RWPE2 (cell line): Measurements from ENCODE around the gene C15orf62.
A peak's percentile ranks its signal among the peaks of the same experiment; 100 is the strongest.

Source experiments
- ATAC-seq: fragments of 200-7000 bp; cut with Tn5 transposase; 3 replicates; pipeline ENCODE4 v1.9.1; 2021; ENCODE audit warnings: low read depth
- DNase-seq: peaks from one replicate; pipeline ENCODE4 v3.0.0-alpha.2; 2020; ENCODE audit warnings: low spot score
- H3K27ac ChIP-seq: fragments of 450-650 bp; 2 replicates; pipeline ENCODE4 v1.5.1; 2017; ENCODE audit warnings: mild to moderate bottlenecking; ENCODE audit not compliant: poor library complexity, severe bottlenecking
- H3K27me3 ChIP-seq: fragments of 250-450 bp; sonication (Bioruptor Pico); 2 replicates; pipeline ENCODE4 v1.5.1; 2021; ENCODE audit warnings: mild to moderate bottlenecking, moderate library complexity; ENCODE audit not compliant: insufficient read depth, poor library complexity, severe bottlenecking
- H3K36me3 ChIP-seq: fragments of 250-450 bp; sonication (Bioruptor Pico); 2 replicates; pipeline ENCODE4 v1.5.1; 2020; ENCODE audit warnings: low read depth, mild to moderate bottlenecking, moderate library complexity
- H3K4me1 ChIP-seq: fragments of 250-450 bp; sonication (Bioruptor Pico); 2 replicates; pipeline ENCODE4 v1.5.1; 2021; ENCODE audit warnings: mild to moderate bottlenecking, moderate library complexity; ENCODE audit not compliant: insufficient read depth, poor library complexity, severe bottlenecking
- H3K4me3 ChIP-seq: fragments of 250-450 bp; sonication (Bioruptor Pico); 2 replicates; pipeline ENCODE4 v1.5.1; 2021; ENCODE audit warnings: mild to moderate bottlenecking, moderate library complexity; ENCODE audit not compliant: severe bottlenecking
- H3K9me3 ChIP-seq: fragments of 250-450 bp; sonication (Bioruptor Pico); 2 replicates; pipeline ENCODE4 v1.5.1; 2021; ENCODE audit warnings: mild to moderate bottlenecking, moderate library complexity; ENCODE audit not compliant: severe bottlenecking
- CTCF ChIP-seq: fragments of 450-650 bp; IDR thresholded peaks from one replicate; pipeline ENCODE4 v1.5.1; 2017; ENCODE audit warnings: mild to moderate bottlenecking, moderate library complexity; ENCODE audit not compliant: poor library complexity, severe bottlenecking

Gene C15orf62

DNA sequence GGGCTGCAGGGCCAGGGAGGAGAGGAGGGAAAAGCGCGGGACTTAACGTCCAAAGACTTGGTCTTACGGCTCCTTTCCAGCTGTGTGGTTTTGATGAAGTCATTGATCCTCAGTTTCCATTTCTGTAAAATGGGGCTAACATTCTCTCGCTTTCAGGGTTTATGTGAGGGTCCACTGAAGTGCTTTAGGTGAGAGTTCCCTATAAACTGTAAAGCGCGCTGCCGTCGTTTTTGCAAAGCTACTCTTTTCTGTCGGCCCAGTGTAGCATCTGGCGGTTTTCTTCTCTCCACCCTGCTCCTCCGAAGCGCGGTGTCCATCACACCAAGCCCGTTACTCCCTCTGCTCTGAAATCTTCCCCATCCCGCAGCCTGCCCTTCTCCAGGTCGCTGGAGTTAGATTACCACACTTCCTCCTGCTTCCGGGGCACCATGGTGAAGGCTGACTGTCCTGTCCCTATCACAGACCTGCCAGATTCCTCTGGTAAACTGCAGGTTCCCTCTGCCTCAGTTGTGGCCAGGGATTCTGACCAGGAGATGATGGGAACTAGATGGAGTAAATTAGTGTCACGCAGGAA lies 38.2 kb downstream of the C15orf62 start:
- Histone ChIP-seq H3K27ac (peak overlapping the region; percentile 76), H3K4me1 (peaks cover 5% of the 10 kb centered on the region), H3K36me3 (peaks cover 20% of the 10 kb centered on the region), H3K9me3 (no peaks in the 10 kb centered on the region), H3K4me3 (peak overlapping the region; percentile 77), H3K27me3 (no peaks in the 10 kb centered on the region)
- ATAC-seq (no peak), DNase-seq (no peak)
- no peak for TF ChIP-seq CTCF

DNA sequence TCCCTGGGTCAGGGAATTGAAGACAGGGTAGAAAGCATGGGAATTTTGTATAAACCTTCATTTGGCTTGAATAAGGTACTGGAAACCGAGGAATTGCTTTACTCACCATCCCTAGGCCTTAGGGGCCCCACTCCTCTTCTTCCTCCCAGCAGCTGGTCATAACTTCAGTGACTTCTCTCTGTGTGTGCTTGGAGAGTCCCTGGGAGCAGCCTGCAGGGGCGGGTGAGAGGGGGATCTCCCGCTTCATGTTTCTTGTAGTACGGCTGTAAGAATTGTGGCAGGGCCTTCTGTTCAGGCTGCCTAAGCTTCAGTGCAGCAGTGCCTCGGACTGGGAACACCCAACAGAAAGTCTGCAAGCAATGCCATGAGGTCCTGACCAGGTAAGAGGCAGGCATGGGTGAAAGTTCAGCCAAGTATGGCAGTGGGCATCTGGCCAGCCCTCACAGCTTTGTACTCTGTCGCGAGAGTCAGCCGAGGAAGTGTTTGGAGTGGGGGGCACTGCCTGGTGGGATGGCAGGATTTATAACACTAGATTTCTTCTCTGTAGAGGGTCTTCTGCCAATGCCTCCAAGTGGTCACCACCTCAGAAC lies 39.2 kb downstream of the C15orf62 start:
- H3K27ac ChIP-seq, result peak overlapping the region; percentile 76
- H3K27me3 ChIP-seq, result no peaks in the 10 kb centered on the region
- no peak overlapping the region for H3K4me3 ChIP-seq
- no peak for DNase-seq
- peaks cover 27% of the 10 kb centered on the region for H3K36me3 ChIP-seq
- ATAC-seq, result no peak
- peaks cover 5% of the 10 kb centered on the region for H3K4me1 ChIP-seq
- H3K9me3 ChIP-seq, result no peaks in the 10 kb centered on the region
- no peak for TF ChIP-seq CTCF

DNA sequence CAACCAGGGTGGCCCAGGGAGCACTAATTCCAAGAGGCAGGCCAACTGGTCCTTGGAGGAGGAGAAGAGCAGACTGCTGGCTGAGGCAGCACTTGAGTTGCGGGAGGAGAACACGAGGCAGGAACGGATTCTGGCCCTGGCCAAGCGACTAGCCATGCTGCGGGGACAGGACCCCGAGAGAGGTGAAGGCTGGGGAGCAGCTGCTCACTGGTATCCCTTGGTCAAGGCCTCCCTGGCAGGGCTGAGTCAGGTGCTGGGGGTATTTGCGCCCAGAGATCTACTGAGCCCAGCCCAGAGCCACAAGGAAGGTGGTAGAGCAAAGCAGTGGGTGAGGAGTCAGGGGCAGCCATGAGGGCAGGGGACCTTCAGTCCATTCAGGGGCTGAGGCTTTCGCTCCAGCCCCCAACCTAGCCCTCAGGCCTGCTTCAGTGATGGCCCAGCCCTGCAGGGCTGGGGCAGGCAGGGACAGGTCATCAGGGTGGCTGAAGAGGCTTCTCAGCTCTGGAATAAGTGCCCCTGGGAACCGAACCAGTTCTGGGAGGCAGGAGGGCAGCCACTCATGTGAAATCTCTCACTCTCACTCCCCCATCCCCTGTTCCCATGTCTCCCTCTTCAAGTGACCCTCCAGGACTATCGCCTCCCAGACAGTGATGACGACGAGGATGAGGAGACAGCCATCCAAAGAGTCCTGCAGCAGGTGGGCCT lies 43.1 kb downstream of the C15orf62 start:
- Histone ChIP-seq H3K36me3 (peaks cover 27% of the 10 kb centered on the region), H3K27me3 (no peaks in the 10 kb centered on the region), H3K9me3 (no peaks in the 10 kb centered on the region), H3K4me1 (peaks cover 5% of the 10 kb centered on the region), H3K4me3 (no peak overlapping the region), H3K27ac (no peak overlapping the region)
- no peak for TF ChIP-seq CTCF
- DNase-seq (no peak), ATAC-seq (no peak)

GRCh38 chr15:40815042-40815698 lies 45.4 kb downstream of the C15orf62 start:
- H3K4me3 ChIP-seq, result no peak overlapping the region
- no peaks in the 10 kb centered on the region for H3K4me1 ChIP-seq
- no peaks in the 10 kb centered on the region for H3K9me3 ChIP-seq
- H3K36me3 ChIP-seq, result peaks cover 27% of the 10 kb centered on the region
- no peak for TF ChIP-seq CTCF
- ATAC-seq, result no peak; the same call in 2 of the 3 replicates
- no peaks in the 10 kb centered on the region for H3K27me3 ChIP-seq
- DNase-seq, result no peak
- no peak overlapping the region for H3K27ac ChIP-seq
